GM18499 (cell line): ENCODE data around the gene DBN1.

Experiments used
- ATAC-seq: cut with Tn5 transposase; IDR thresholded peaks from one replicate; pipeline ENCODE4 v1.9.1; 2021; ENCODE audit warnings: moderate number of reproducible peaks; ENCODE audit not compliant: insufficient read depth, unreplicated experiment

The DBN1 gene

DNA sequence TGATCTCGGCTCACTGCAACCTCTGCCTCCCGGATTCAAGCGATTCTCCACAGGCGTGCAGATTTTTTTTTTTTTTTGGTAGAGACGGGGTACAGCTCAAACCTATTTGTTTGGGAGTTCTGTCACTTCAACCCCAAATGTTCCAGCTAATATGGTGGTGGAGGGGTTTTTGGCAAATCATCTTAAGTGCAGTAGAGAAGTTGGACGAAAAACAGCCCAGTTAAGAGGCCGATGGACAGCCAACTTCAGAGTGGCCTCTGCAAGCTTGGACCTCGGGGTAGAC, 27.6 kb downstream of the DBN1 start:
- no peak for ATAC-seq

GRCh38 chr5:177445052-177445916, 28.1 kb downstream of the DBN1 start:
- no peak for ATAC-seq

- ATAC-seq, result no peak
Measured at GRCh38 chr5:177444106-177445051, 29.1 kb downstream of the DBN1 start.

DNA sequence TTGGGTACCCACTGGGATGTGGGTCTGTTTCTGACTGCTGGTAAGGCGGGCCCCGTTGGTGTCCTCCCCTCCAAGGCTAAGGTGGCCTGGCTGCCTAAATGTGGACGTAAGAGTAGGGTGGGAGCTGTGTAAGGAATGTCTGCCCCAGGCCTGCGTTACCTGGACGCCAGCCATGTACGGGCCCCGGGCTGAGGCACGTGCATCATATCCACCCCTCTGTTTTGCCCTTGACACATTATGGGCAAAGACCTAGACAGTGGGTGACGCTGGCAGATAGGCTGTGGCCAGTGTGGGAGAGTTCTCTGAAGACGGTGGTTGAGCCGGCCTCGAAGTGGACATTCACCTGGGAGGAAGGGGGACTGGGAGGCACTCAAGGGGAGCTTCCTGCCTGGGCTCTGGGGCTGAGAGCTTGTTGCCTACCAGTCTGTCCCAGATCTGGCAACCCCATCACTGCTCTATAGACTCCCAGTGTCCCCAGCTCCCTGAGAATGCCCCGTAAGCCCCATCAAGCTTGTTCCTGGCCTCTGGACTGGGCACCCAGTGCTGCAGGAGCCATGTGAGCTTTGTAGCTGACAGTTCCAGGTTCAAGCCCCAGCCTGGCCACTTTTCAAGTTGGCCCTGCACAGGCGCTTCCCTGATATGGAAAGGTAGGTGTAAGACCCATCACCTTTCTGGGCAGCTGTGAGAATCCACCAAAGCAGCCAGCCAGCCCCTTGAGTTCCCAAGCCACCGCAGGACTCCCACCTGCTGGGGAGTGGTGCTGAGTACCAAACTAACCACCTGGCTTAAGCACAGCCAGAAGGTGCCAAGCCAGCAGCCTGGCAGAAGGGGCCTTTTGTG, 30.1 kb downstream of the DBN1 start:
- ATAC-seq, result no peak

DNA sequence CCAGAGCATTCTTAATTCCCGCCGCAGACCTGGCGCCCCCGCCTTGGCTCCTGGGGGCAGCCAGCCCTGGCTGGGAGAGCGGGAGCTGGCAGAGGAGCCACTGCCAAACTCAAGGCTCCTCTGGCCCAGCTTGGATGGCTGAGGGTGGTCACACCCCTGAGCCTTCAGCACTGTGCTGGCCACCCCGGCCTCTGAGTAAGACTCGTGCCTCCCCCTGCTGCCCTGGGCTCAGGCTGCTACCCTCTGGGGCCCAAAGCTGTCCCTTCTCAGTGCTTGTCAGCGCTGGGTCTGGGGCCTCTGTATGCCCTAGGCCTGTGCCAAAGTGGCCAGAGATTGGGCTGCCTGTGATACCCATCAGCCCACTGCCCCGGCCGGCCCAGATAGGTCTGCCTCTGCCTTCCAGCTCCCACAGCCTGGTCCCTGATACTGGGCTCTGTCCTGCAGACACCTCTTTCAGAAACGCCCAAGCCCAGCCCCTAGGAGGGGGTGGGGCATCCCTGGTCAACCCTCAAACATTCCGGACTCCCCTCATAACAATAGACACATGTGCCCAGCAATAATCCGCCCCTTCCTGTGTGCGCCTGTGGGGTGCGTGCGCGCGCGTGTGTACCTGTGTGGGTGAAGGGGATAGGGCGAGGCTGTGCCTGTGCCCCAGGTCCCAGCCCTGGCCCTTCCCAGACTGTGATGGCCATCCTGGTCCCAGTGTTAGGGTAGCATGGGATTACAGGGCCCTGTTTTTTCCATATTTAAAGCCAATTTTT, 31.2 kb downstream of the DBN1 start:
- no peak for ATAC-seq

DNA sequence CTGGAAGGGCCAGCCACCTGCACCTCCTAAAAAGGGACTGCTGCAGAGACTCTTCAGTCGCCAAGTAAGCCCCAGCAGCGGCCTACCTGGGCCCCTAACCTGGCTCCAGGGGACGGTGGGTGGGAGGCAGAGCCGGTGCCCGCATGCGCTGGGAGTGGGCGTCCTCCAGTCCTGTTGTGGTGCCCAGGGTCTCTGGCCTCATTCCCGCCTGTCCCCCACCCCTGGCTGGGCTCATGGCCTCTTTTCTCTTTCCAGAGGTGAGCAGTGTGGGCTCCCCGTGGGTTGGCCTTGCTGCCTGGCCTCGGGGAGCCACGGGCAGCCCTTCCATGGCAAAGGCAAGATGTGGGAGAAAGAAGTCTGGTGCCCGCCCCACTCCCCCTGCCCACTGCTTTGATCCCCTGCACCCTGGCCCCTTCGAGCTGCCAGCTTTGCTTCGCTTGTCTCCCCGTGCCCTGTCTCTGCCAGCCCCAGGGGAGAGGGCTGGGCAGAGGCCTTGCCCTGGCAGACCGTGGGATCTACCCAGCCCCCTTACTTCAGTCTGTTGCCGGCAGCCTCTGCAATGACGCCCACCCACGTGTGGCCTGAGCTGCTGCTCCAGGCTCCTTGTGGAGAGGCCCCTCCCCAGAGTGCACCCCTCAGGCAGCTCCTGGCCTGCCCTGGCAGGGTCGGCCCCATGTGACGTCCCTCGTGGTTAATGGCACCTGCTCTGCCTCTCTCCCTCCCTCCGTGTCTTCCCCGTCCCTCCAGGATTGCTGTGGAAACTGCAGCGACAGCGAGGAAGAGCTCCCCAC, 32.2 kb downstream of the DBN1 start:
- ATAC-seq, result no peak

DNA sequence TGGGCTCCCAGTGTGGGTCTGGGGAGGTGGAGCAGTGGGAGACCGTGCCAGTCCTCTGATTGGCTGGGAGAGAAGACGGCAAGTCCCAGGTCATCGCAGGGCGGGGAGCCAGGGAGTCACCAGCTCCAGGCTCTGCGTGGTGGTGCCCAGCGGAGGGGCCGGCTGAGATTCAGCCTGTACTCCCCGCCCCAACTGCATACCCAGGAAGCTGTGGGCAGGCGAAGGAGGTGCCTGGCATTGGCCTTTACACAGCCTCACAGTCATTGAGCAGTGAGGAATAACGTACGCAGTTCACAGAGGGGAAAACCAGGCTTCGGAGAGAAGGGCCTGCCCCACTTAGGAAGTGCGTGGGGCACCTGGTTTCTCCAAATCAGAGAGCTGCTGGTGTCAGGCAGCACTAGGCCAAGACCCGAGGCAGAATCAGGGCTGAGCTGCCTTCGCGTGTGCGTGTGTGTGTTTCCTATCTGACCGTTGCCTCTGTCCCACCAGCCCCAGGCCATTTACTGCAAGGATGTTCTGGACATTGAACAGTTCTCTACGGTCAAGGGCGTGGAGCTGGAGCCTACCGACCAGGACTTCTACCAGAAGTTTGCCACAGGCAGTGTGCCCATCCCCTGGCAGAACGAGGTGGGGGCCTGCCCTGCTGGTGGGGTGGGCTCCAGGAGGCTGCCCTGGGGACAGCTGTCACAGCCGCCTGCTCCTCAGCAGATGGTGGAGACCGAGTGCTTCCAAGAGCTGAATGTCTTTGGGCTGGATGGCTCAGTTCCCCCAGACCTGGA, 33.0 kb downstream of the DBN1 start:
- no peak for ATAC-seq

DNA sequence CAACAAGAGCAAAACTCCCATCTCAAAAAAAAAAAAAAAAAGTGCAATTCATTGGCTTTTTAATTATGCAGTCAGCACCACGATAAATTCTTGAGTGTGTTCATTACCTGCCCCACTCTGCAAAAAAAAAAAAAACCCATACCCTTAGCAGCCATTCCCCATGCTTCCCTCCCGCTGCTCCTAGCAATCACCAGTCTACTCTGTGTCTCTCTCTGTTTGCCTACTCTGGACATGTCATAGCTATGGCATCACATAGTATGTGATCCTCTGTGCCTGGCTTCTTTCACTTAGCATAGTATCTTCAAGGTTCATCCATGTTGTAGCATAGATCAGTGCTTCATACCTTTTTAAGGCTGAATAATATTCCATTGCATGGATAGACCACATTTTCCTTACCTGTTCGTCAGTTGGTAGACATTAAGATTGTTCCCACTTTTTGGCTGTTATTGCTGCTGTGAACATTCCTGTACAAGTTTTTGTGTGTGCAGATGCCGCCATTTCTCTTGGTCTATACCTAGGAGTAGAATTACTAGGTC, 33.8 kb downstream of the DBN1 start:
- ATAC-seq, result no peak

DNA sequence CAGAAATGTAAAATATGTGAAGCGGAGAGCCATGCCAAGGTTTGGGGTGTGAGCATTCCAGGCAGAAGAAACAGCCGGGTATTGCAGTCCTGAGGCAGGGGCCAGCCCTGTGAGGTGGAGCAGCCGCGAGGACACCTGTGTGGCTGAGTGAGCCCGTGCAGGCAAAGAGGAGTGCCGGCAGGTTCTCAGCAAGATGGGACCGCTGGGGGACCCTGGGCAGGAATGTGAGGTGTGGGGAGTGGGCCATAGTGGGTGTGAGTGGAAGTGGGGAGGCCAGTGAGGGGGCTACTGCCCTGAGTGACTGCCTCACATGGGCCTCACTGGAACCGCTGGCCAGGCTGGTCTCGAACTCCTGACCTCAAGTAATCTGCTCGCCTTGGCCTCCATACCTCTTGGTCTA, 35.0 kb downstream of the DBN1 start:
- no peak for ATAC-seq

DNA sequence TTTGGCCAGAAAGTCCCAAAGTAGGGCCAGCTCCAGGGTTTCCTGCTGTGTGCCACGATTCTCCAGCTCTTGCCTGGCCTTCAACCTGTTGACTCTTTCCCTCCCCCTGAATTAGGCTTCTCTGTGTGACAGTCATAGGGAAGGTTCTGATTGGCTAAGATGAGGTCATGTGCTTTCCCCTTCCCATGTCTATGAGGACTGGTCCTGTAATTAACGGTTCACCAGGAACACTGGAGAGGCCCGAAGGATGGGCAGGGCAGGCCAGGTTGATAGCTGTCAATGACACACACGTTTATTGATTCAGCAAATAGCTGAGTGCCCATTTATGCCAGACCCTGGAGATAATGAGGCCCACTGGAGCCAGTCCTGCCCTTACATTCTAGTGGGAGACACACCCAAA, 35.8 kb downstream of the DBN1 start:
- no peak for ATAC-seq

- ATAC-seq, result no peak
Measured at GRCh38 chr5:177435847-177436536, 37.4 kb downstream of the DBN1 start.

- no peak for ATAC-seq
Measured at GRCh38 chr5:177434942-177435738, 38.3 kb downstream of the DBN1 start.

GRCh38 chr5:177434437-177434836, 39.0 kb downstream of the DBN1 start:
- ATAC-seq, result no peak

DNA sequence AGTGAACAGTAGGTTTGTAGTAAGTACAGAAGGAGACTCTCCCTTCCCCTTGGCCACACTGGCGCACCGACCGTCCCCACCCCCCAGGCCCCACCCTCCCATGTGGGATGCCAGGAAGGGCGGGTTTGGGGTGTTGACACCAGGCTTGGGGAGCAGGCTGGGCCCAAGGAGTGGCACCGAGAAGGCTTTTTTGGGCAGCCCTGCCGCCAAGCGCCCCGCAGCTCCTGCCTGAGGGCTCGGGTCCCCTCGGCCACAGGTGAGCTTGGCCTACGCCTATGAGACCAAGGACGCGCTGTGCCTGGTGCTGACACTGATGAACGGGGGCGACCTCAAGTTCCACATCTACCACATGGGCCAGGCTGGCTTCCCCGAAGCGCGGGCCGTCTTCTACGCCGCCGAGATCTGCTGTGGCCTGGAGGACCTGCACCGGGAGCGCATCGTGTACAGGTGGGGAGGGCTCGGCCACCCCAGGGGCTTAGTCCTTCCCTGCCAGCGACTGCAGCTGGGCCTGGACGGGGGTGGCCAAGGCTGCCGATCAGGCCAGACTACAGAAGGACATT, 39.7 kb downstream of the DBN1 start:
- no peak for ATAC-seq

DNA sequence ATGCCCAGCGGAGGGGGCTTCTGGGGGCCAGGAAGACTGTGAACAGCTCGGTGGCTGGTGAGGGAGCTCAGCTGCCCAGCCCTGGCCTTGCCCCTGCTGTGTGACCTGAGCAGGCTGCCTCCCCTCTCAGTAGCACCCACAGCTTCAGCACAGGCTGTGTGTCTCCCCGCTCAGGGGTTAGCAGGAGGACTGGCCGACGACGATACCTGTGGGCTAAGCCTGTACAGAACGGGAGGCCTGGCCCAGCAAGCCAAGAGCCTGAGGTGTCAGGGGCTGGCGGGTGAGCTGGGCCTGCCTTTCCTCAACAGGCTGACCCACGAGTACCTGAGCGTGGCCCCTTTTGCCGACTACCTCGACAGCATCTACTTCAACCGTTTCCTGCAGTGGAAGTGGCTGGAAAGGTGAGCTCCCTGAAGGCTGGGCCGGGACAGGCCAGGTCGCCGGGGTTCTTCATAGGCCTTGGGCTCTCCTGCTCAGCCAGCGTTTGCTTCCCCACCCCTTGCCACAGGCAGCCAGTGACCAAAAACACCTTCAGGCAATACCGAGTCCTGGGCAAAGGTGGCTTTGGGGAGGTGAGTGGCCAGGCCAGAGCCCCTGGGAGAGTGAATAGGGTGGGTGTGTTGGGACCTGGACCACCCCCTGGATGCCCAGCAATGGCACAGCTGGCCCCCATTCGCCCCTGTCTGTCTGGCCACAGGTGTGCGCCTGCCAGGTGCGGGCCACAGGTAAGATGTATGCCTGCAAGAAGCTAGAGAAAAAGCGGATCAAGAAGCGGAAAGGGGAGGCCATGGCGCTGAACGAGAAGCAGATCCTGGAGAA, 40.4 kb downstream of the DBN1 start:
- no peak for ATAC-seq
